ENCODE measurements around the gene RPS25. TPM values are rescaled to one million over a fixed set of nuclear protein-coding genes. Genes with fewer than 3 reads are reported as not detected.
"Not testable (repeated sequence)": the region's sequence is repeated elsewhere in the genome, so short reads cannot be mapped to it uniquely, and the experiment has no call there.

Gene RPS25
- total RNA-seq, 1 donor: 1,259 TPM

DNA sequence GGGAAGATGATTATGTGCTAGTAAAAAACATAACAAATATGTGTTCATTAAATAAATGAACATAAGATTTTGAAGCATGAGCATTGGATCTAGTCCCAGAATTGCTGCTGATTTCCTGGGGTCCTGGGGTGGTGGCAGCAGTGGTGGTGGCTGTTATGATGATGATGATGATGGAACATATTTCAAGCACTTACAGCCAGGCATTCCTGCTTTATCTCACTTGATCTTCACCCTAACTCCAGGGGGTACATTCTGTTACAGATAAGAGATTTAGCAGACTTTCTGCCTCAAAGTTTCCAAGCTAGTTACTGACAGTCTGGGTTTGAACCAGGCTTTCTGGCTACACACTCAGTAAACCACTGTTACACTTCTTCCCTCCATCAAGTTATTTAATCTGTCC lies 5.6 kb upstream of the RPS25 start:
- no peak overlapping the region for H2AFZ ChIP-seq (ENCODE audit: low read length)
- H3K4me1 ChIP-seq (ENCODE audit: insufficient read depth, low read length): peaks cover 8% of the 10 kb centered on the region
- peaks cover 38% of the 10 kb centered on the region for H3K36me3 ChIP-seq (ENCODE audit: insufficient read depth, low read length)
- no peaks in the 10 kb centered on the region for H3K9me3 ChIP-seq (ENCODE audit: low read depth, low read length)
- no peaks in the 10 kb centered on the region for H3K27me3 ChIP-seq (ENCODE audit: insufficient read depth, low read length)
- no peak overlapping the region for H3K4me2 ChIP-seq (ENCODE audit: insufficient read depth, low read length)
- H4K20me1 ChIP-seq (ENCODE audit: insufficient read depth, low read length): peaks cover 17% of the 10 kb centered on the region
- TF ChIP-seq, protein P1, sequence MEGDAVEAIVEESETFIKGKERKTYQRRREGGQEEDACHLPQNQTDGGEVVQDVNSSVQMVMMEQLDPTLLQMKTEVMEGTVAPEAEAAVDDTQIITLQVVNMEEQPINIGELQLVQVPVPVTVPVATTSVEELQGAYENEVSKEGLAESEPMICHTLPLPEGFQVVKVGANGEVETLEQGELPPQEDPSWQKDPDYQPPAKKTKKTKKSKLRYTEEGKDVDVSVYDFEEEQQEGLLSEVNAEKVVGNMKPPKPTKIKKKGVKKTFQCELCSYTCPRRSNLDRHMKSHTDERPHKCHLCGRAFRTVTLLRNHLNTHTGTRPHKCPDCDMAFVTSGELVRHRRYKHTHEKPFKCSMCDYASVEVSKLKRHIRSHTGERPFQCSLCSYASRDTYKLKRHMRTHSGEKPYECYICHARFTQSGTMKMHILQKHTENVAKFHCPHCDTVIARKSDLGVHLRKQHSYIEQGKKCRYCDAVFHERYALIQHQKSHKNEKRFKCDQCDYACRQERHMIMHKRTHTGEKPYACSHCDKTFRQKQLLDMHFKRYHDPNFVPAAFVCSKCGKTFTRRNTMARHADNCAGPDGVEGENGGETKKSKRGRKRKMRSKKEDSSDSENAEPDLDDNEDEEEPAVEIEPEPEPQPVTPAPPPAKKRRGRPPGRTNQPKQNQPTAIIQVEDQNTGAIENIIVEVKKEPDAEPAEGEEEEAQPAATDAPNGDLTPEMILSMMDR (IDR thresholded peaks at IDR 0.05; ENCODE audit: extremely low read depth, low read depth, low read length): no peak
- peaks cover 41% of the 10 kb centered on the region for H3K79me2 ChIP-seq (ENCODE audit: insufficient read depth, low read length)
- DNase-seq (ENCODE audit: insufficient read length, low spot score, missing footprints): no peak
- no peak overlapping the region for H3K27ac ChIP-seq (ENCODE audit: low read depth, low read length)
- no peak overlapping the region for H3K4me3 ChIP-seq (ENCODE audit: insufficient read depth, low read length)

DNA sequence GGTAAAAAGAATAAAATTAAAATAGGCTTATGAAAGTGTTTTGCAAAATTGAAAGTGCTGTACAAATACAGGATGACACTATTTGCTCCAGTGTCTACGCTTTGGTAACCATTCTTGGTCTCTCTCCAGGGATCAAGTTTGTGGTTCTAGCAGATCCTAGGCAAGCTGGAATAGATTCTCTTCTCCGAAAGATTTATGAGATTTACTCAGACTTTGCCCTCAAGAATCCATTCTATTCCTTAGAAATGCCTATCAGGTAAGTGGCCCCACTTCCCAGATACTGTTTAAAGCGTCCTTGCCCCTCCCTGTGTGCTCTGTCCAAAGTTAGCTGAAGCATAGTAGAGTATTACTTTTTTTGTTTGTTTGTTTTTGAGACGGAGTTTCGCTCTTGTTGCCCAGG lies 3.5 kb upstream of the RPS25 start:
- Histone ChIP-seq H3K4me2 (ENCODE audit: insufficient read depth, low read length) (no peak overlapping the region), H3K27me3 (ENCODE audit: insufficient read depth, low read length) (no peaks in the 10 kb centered on the region), H4K20me1 (ENCODE audit: insufficient read depth, low read length) (peaks cover 17% of the 10 kb centered on the region), H2AFZ (ENCODE audit: low read length) (no peak overlapping the region), H3K4me1 (ENCODE audit: insufficient read depth, low read length) (peaks cover 15% of the 10 kb centered on the region), H3K79me2 (ENCODE audit: insufficient read depth, low read length) (peaks cover 57% of the 10 kb centered on the region), H3K36me3 (ENCODE audit: insufficient read depth, low read length) (peaks cover 39% of the 10 kb centered on the region), H3K27ac (ENCODE audit: low read depth, low read length) (no peak overlapping the region), H3K4me3 (ENCODE audit: insufficient read depth, low read length) (no peak overlapping the region), H3K9me3 (ENCODE audit: low read depth, low read length) (no peaks in the 10 kb centered on the region)
- TF ChIP-seq, protein P1 (IDR thresholded peaks at IDR 0.05; ENCODE audit: extremely low read depth, low read depth, low read length): no peak
- DNase-seq (ENCODE audit: insufficient read length, low spot score, missing footprints): no peak

DNA sequence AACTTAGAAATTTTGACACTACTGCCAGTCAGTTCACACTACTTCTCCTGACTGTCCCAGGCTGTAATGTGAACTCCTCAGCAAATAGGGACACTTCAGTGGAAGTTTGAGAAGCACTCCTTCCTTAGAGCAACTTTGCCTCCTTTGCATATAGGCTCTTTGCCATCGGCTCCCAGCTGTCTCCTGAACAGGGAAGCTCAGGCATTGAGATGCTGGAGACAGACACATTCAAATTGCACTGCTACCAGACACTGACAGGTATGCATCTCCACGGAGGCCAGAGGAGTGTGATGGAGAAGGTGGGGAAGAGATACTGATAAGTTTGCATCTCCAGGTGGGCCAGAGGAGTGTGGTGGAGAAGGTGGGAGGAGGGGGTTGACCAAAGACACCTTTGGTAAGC lies 1.9 kb upstream of the RPS25 start:
- Histone ChIP-seq H3K9me3 (ENCODE audit: low read depth, low read length) (no peaks in the 10 kb centered on the region), H3K36me3 (ENCODE audit: insufficient read depth, low read length) (peaks cover 51% of the 10 kb centered on the region), H3K4me3 (ENCODE audit: insufficient read depth, low read length) (peak overlapping the region; percentile 99), H4K20me1 (ENCODE audit: insufficient read depth, low read length) (peaks cover 17% of the 10 kb centered on the region), H3K27me3 (ENCODE audit: insufficient read depth, low read length) (no peaks in the 10 kb centered on the region), H3K27ac (ENCODE audit: low read depth, low read length) (no peak overlapping the region), H3K4me1 (ENCODE audit: insufficient read depth, low read length) (peaks cover 21% of the 10 kb centered on the region), H3K4me2 (ENCODE audit: insufficient read depth, low read length) (peak overlapping the region; percentile 89), H3K79me2 (ENCODE audit: insufficient read depth, low read length) (peaks cover 70% of the 10 kb centered on the region), H2AFZ (ENCODE audit: low read length) (no peak overlapping the region)
- TF ChIP-seq, protein P1 (IDR thresholded peaks at IDR 0.05; ENCODE audit: extremely low read depth, low read depth, low read length): no peak
- no peak for DNase-seq (ENCODE audit: insufficient read length, low spot score, missing footprints)

DNA sequence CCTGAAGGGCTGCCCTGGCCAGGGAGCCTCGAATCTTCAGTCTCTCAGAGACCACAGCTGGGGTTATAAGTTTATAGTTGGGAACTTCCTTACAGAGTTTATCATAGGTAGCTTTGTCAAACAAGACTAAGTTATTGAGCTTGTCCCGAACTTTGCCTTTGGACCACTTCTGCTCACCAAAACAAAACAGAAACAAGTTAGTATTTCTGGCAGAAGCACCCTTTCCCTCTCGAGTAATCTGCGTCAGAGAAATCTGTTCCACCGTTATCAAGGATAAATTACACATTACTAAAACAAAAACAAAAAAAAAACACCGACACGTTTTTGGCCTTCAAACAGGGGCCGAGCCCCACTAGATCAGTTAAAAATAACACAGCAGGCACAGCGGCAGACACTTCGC lies 766 bp downstream of the RPS25 start:
- peak overlapping the region; percentile 99 for H3K4me3 ChIP-seq (ENCODE audit: insufficient read depth, low read length)
- not testable (repeated sequence) for H3K9me3 ChIP-seq (ENCODE audit: low read depth, low read length); H3K27me3 ChIP-seq (ENCODE audit: insufficient read depth, low read length); DNase-seq (ENCODE audit: insufficient read length, low spot score, missing footprints)
- peaks cover 64% of the 10 kb centered on the region for H3K79me2 ChIP-seq (ENCODE audit: insufficient read depth, low read length)
- H3K27ac ChIP-seq (ENCODE audit: low read depth, low read length): peak overlapping the region; percentile 87
- H3K36me3 ChIP-seq (ENCODE audit: insufficient read depth, low read length): peaks cover 52% of the 10 kb centered on the region
- peaks cover 21% of the 10 kb centered on the region for H3K4me1 ChIP-seq (ENCODE audit: insufficient read depth, low read length)
- peak overlapping the region; percentile 99 for H2AFZ ChIP-seq (ENCODE audit: low read length)
- peaks cover 13% of the 10 kb centered on the region for H4K20me1 ChIP-seq (ENCODE audit: insufficient read depth, low read length)
- peak overlapping the region; percentile 89 for H3K4me2 ChIP-seq (ENCODE audit: insufficient read depth, low read length)
